GM21390 (cell line): ENCODE measurements around the gene RARRES2.
"Not testable (repeated sequence)": the region's sequence is repeated elsewhere in the genome, so short reads cannot be mapped to it uniquely, and the experiment has no call there.

Source experiments
- ATAC-seq: cut with Tn5 transposase; IDR thresholded peaks from one replicate; pipeline ENCODE4 v1.9.1; 2021; ENCODE audit not compliant: unreplicated experiment

Gene RARRES2

DNA sequence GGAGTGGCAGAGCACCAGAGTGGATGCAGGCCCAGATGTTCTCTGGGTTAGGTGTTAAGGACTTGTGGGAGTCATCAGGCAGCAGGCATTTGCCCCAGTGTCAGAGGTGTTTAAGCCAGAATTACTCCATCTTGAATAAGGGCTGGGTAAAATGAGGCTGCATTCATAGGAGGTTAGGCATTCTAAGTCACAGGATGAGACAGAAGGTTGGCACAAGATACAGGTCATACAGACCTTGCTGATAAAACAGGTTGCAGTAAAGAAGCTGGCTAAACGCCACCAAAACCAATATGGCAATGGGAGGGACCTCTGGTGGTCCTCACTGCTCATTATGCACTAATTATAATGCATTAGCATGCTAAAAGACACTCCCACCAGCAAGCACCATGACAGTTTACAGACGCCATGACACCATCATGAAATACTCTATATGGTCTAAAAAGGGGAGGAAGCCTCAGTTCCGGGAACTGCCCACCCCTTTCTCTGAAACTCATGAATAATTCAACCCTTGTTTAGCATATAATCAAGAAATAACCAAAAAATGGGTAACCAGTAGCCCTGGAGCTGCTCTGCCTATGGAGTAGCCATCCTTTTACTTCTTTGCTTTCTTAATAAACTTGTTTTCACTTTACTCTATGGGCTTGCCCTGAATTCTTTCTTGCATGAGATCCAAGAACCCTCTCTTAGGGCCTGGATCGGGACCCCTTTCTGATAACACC is 19.2 kb downstream of the RARRES2 start:
- peak; percentile 39 for ATAC-seq

DNA sequence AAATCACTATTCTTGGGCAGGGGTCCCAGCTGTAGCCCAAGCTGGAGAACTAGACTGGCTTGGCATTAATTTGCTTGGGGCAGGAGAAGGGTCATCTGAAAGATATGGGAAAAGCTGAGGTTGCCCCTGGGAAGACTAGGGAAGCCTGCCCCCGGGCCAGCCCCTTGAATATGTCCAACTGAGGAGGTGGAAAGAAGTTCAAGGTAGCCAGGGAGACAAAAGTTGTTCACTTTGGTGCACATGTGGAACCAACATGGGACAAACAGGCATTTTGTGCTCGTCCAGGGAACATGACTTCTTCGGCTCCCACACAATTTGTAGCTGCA is 19.7 kb downstream of the RARRES2 start:
- ATAC-seq, result no peak

DNA sequence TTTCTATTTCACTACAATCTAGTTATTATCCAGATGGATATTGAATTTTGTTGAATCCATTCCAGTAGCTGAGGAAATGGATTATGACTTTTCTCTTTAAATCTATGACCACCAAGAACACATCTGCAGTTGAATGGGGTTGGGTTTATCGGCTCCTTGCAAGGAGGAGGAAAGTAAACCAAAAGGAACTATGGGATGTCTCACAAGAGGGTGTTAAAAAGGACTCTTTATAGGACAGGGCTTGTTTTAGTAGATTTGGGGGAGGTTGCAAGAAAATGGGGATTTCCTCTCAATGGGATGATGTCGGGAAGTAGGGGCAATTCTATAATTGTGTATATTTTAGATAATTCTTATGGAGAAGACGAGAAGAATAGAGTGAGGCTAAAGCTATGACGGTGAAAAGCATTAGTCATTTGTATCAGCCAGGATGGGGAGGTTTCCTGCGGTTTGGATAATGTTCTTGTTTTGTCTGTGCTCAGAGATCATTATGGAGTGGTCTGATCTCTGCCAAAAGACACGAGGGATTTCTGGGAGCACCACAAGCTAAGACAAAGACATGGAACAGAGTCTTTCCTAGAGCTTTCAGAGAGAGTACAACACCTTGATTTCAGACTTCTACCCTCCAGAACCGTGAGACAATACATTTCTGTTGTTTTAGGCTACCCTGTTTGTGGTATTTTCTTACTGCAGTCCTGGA is 23.5 kb downstream of the RARRES2 start:
- no peak for ATAC-seq

DNA sequence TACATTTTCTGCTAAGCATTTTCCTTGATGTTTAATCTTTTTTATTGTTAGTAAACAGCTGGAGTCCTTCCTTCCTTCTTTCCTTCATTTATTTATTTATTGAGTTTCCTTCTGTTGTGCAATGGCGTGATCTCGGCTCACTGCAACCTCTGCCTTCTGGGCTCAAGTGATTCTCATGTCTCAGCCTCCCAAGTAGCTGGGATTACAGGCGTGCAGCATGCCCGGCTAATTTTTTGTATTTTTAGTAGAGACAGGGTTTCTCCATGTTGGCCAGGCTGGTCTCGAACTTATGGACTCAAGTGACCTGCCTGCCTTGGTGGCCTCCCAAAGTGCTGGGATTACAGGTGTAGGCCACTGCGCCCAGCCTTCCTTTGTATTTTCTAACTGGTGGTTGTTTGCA is 24.4 kb downstream of the RARRES2 start:
- not testable (repeated sequence) for ATAC-seq

DNA sequence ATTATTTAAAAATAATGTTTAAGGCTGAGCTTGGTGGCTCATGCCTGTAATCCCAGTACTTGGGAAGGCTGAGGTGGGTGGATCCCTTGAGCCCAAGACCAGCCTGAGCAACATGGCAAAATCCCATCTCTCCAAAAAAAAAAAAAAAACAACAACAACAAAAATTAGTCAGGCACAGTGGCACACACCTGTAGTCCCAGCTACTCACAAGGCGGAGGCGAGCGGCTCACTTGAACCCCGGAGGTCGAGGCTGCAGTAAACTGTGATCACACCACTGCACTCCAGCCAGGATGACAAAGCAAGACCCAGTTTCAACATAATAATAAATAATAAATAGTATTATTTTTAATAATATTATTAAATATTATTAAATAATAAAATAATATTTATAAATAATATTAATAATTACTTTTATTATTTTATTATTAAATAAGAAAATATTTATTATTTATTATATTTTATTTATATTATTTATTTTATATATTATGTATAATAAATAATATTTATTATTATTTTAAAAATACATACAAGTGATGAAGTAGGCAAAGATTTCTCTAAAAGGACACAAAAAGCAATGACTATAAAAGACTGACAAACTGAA is 26.7 kb downstream of the RARRES2 start:
- ATAC-seq, result no peak

DNA sequence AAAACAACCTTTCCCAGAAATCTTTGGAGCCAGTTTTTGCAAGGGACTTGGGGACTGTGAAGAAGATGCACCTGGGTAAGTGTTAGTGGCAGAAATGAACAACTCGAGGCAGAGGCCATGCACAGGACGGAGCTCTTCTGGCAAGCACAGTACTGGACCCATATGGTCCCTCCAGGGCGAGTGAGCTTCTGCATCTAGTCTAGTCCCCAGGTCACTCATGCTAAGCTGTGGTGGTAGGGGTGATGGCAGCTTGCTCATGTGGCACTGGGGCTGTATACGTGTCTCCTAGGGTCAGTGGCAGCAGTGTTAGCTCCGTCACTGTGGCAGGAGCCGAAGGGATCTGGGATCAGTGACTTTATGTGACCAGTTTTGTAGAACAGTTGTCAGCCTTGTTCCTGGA is 27.6 kb downstream of the RARRES2 start:
- ATAC-seq, result no peak

DNA sequence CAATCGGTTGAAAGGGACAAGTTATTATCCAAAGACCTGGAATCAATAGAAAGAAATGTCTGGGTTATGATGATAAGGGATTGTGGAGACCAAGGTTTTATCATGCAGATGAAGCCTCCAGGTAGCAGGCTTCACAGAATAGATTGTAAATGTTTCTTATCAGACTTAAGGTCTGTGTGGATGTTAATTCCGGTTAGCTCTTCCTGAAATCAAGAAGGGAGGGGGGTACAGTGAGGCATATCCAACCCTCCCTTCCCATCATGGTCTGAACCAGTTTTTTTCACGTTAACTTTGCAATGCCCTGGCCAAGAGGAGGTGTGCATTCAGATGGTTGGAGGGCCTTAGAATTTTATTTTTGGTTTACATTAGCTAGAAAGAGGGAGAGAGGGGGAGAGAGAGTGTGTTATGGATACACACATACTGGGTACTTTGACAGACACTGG is 28.0 kb downstream of the RARRES2 start:
- ATAC-seq, result no peak

DNA sequence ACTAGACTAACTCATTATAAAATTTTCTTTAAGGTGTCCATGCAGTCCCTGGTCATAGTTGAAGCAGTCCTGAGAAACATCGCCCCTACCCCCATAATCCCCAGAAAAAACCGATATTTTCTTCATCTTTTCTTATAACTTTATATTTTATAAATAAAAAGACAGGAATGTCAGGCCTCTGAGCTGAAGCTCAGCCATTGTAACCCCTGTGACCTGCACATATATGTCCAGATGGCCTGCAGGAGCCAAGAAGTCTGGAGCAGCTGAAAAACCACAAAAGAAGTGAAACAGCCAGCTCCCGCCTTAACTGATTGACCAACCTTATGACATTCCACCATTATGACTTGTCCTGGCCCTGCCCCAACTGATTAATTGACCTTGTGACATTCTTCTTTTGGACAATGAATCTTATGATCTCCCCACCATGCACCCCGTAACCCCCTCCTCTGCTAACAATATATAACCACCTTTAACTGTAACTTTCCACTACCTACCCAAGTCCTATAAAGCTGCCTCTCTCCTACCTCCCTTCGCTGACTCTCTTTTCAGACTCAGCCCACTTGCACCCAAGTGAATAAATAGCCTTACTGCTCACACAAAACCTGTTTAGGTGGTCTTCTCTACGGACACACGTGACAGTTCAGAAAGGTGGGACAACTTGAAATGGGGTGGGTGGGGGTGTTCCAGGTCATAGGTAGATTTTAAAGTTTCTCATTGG is 28.6 kb downstream of the RARRES2 start:
- not testable (repeated sequence) for ATAC-seq

DNA sequence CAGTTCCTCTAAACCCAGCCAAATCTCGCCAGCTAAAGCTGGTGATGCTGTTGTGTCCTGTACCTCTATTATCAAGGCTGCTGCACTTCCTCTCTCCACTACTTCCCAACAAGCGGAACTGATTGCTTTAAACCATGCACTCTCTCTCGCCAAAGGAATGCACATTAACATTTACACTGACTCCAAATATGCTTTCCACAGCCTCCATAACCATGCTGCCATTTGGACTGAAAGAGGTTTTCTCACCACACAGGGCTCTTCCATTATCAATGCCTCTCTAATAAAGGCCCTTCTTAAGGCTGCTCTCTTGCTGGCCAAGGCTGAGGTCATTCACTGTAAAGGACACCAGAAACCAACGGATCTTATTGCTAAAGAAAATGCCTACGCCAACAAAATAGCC is 29.7 kb downstream of the RARRES2 start:
- no peak for ATAC-seq

DNA sequence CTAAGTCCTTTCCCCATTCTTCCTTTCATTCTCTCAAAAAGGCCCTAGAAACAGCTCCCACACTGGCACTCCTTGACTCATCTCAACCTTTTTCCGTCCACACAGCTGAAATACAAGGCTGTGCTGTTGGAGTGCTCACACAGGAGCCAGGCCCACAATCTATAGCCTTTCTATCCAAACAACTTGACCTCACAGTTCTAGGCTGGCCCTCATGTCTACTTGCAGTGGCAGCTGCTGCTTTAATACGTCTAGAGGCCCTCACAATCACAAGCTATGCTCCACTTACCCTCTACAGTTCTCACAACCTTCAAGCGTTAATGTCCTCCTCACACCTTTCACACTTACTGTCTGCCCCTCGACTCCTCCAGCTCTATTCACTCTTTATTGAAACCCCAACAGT is 30.3 kb downstream of the RARRES2 start:
- ATAC-seq, result no peak

DNA sequence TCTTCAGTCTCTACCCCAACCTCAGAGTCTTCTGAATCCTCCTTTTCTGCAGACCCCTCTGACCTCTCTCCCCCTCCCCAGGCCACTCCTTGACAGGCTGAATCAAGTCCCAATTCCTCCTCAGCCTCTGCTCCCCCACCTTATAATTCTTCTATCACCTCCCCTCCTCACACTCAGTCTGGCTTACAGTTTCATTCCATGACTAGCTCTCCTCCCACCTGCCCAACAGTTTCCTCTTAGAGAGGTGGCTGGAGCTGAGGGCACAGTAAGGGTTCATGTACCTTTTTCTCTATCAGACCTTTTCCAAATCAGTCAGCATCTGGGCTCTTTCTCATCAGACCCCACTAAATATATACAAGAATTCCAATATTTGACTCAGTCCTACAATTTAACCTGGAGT is 32.9 kb downstream of the RARRES2 start:
- ATAC-seq, result no peak

DNA sequence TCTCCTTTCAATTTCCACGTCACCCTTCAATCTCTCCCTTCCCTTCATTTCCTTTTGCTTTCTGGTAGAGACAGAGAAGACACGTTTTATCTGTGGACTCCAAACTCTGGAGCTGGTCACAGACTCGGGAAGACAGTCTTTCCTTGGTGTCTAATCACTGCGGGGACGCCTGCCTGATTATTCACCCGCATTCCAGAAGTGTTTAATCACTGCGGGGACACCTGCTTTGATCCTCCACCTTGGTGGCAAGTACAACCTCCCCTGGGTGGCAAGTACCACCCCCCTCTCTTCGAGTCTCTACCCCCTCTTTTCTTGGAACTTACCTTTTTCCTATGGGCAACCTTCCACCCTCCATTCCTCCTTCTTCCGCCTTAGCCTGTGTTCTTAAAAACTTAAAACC is 33.5 kb downstream of the RARRES2 start:
- ATAC-seq, result no peak

DNA sequence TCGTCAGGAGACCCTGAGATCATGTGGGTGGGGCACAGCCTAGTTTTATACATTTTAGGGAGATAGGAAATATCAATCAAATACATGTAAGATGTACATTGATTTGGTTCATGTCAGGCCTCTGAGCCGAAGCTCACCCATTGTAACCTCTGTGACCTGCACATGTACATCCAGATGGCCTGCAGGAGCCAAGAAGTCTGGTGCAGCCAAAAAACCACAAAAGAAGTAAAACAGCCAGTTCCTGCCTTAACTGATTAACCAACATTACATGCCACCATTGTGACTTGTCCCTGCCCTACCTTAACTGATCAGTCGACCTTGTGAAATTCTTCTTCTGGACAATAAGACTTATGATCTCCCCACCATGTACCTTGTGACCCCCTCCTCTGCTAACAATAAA is 34.3 kb downstream of the RARRES2 start:
- no peak for ATAC-seq

DNA sequence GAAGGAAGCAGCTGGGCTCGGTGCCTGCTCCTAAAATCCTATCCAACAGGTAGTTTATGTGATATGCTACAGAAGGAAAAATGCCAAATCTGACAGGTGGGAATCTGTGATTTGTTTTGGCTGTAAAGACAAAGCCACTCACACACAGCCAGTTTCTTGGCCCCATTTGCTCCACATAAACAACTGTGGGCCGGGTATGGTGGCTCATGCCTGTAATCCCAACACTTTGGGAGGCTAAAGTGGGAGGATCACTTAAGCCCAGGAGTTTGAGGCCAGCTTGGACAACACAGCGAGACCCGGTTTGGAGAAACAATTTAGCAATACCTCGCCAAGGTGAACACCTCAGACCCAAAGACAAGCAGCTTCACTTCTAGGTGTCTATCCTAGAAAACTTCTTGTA is 35.1 kb downstream of the RARRES2 start:
- not testable (repeated sequence) for ATAC-seq

DNA sequence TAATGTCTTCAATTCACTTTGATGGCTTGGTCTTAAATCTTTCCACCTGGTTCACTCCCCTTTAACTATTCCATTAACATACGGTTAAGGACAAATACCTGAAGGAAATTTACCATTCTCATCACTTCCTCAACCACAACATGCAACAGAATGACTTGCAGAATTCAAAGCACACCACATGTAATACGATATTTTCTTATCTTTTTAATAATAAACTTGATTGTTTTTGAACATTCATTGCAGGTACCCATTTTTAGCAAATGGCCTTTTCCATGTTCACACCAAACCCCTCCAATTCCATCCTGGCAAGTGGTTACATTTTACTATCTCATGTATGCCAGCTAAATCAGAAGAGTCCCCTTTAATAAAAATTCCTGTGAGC is 35.5 kb downstream of the RARRES2 start:
- ATAC-seq, result not testable (repeated sequence)

DNA sequence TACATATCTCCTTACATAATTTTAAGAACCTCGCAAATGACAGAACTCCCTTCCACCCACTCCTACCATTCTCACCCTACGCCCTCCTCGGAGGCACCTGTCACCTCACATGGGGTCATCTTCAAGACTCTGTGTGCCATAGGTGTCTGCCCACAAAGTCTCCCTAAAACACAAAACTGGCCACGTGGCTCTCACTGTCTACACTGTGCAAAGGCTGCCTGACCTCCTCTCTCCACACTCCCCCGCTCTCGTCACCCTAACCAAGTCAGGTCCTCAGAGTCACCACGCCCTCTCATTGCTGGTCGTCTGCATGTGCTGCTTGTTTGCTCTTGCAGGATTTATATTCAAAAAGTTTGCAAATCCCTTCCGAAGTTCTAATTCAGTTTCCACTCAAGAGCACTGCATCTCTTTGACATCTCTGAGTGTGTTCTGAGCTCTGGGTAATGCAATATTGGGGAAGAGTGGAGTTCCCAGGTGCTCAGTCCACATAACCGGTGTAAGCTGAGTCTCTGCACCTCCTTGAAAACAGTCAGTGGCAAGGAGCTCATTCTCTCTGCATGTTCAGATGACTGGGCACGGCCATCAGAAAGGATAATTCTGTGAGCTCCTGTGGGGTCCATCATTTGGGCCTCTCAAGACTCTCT is 36.0 kb downstream of the RARRES2 start:
- ATAC-seq, result not testable (repeated sequence)

DNA sequence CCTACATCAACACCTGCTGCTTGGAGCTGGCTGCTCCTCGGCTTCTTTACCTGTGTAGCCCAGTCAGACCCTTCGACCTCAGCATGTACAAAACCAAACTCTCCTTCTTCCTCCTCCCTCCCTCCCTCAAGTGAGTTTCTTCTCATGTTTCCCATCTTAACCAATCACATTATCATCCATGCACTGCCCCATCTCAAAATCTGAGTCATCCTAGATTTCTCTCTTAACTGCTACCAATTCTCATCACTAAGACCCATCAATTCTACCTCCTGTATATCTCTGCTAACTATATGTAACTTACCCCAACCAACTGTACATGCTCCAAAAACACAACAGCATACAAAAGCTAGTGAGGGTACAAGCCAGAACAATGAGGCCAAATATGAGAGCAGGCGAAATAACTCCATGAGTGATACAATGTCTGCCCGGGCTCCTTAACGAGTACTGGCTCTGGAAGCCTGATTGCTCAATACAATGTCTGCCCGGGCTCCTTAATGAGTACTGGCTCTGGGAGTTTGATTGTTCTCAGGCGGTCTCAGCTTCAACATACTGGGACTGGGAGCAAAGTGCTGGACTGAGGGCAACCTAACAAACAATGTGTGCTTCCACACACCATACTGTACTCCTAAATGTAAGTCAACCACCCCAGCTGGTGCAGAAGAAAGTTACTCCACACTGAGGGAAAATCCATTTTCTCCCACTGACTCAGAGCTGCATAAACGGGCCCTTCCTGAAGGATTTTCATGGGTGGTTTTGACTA is 36.8 kb downstream of the RARRES2 start:
- not testable (repeated sequence) for ATAC-seq

DNA sequence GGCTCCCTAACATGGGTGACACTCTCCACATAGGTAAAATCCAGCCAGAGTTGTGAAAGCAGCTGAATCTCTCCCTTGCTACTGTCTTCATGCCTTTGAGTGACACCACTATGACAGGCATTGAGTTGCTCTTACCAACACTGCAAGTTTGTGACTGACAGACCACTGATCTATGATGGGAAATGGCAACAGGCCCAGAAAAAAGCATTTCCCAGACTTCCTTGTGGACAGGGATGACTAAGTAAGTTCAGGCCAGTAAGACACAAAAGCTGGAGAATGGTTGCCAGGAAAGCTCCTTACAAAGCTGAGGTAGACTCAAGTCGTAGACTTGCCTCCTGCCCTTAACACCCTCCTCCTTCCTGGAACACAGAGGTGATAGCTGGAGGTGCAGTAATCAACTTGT is 38.5 kb downstream of the RARRES2 start:
- ATAC-seq, result not testable (repeated sequence)

DNA sequence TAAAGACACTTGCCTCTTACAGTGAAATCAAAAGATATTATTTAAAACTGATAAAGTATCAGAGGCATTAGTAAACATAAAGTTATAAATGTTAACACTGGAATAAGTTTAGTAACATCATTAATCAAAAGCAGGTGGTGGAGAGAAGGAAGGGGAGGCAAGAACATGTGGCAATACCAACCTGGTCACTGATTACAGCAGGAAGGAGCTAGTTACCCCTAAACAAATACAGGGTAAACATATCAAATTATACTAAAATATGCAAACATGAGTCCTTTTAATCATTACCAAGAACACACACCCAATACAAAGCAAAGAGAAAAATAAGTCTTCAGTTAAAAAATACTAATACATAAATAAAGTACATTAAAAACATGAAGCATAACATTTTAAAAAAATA is 43.5 kb downstream of the RARRES2 start:
- ATAC-seq, result not testable (repeated sequence)

DNA sequence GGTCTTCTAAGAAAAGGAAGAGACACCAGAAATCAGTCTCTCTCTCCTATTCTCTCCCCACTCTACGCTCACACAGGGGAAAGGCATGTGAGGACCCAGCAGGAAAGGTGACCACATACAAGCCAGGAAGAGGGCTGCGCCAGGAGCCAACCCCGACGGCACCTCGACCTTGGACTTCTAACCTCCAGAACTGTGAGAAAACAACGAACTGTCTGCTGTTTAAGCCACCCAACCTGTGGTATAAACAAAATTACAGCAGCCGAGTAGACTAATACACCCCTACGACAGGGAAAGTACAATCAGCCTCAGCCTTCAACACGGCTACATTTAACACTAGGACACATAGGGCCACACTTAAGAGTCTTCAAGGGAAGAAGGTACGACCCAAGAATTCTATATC is 44.6 kb downstream of the RARRES2 start:
- not testable (repeated sequence) for ATAC-seq
